ENCODE measurements around the gene TMED10.
"Not testable (repeated sequence)": the region's sequence is repeated elsewhere in the genome, so short reads cannot be mapped to it uniquely, and the experiment has no call there.

The TMED10 gene

GRCh38 chr14:75188520-75189268 lies 12.3 kb upstream of the TMED10 start:
- DNase-seq, result no peak

- no peak for DNase-seq
Observed at GRCh38 chr14:75188086-75188485, 11.7 kb upstream of the TMED10 start.

- no peak for DNase-seq
Observed at GRCh38 chr14:75186953-75187352, 10.5 kb upstream of the TMED10 start.

DNA sequence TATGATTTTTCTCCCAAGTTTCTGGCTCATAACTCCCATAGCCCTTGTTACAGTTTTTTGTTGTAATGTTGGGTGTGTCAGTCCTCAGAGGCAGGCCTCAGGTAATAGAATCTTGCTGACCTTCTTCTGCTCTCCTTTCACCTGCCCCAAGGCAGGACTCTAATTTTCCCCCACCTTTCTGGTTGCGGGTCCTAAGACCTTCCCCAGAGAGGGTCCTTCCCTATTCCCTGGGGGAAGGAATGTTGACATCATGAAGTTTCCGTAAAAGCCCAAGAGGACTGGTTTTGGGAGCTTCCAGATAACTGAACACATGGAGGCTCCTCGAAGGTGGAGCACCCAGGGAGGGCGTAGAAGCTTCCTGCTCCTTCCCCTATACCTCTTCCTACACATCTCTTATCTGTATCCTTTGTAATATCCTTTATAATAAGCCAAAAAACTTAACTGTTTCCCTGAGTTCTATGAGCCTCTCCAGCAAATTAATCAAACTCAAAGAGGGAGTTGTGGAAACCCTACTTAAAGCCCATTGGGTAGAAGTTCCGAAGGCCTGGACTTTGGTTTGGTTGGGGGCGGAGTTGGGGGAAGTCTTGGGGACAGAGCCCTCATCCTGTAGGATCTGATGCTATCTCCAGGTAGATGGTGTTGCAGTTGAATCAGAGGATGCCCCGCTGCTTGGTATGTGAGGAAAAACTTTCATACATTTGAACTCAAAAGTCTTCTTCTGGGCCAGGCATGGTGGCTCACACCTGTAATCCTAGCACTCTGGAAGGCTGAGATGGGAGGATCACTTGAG lies 9.0 kb upstream of the TMED10 start:
- no peak for DNase-seq

GRCh38 chr14:75184492-75184891 lies 8.1 kb upstream of the TMED10 start:
- no peak for DNase-seq

- no peak for DNase-seq
Observed at GRCh38 chr14:75184039-75184438, 7.6 kb upstream of the TMED10 start.

DNA sequence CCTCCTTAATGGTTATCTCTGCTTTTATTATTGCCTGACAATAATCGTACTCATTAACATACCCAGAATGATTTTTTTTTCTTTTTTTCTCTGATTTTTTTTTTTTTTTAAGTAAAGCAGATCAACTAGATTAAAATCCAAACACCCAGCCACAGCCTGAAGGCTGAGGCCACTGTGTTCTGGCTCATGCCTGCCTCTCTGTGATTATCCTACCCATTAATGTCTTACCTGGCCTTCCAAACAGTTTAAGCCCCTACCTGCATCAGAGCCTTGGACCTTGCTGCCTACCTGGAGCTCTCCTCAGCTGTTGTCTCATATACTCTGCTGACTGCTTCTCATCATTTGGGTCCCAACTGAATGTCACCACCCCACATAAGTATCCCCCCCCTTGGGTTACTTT lies 6.8 kb upstream of the TMED10 start:
- no peak for DNase-seq

GRCh38 chr14:75182821-75183220 lies 6.4 kb upstream of the TMED10 start:
- DNase-seq, result no peak

- not testable (repeated sequence) for DNase-seq
Observed at GRCh38 chr14:75182163-75182562, 5.8 kb upstream of the TMED10 start.

GRCh38 chr14:75181293-75182062 lies 5.1 kb upstream of the TMED10 start:
- DNase-seq, result no peak

DNA sequence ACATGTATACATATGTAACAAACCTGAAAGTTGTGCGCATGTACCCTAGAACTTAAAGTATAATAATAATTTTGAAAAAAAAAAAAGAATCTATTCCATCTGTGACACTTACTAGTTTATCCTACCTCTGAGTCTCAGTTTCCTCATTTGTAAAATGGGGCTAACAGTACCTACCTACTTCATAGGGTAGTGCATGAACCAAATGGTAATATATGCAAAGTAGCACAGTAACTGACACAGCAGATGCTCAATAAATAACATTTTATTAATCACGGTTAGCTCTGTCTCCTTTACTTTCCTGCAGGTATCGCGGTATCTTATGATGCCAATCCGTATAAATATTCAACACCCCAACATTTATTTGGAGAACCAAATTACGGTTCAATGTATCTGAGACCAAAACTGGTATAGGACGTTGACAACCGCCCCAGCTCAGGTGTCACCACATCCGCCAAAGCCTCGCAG lies 703 bp downstream of the TMED10 start:
- DNase-seq, result no peak

DNA sequence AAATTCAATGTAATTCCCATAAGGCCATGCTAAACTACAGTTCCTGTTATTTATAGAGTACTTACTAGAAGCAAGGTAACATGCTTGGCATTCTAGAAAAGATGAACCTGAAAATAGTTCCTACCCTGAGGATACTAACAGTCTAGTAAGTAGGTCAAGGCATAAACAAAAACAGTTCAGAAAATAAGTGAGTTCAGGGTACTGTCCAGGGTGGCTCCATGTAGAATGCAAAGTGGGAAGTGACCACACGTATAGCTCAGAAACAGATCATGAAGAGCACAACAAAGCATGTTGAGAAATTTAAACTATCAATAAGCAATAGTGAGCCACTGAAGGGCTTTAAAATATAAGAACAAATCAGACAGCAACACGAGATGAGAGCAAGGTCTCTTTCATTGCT lies 2.3 kb downstream of the TMED10 start:
- DNase-seq, result no peak

- DNase-seq, result no peak
Observed at GRCh38 chr14:75170772-75171171, 5.6 kb downstream of the TMED10 start.

DNA sequence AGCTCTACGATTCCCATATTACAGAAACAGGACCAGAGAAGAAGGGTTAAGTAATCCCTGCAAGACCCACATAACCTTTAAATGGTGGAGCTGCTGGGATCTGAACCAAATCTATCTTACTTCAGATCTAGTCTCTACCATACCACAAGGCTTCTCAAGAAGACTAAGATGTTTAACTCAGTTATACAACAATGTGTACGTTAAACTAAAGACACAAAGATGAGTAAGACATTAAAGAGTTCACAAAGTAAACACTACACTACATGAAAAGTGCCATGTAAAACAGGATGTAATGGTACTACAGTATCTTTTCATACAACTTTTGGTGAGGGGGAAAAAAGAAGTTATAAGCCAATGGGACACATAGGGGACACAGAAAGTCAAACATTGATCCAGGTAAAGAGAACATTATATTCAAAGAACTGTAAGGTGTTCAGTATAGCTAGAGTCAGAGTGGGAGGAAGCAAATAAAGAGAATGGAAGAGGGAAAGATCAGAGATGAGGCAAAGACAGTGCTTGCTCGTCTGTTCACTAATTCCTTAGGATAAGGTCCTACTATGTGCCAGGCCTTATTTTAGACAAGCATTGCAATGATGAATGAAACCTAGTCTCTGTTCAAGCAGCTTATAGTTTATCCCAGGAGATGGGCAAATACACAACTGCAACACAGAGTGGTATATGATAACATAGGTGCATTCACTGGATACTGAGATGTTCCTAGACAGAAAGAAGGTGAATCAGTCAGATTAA lies 7.7 kb downstream of the TMED10 start:
- no peak for DNase-seq

DNA sequence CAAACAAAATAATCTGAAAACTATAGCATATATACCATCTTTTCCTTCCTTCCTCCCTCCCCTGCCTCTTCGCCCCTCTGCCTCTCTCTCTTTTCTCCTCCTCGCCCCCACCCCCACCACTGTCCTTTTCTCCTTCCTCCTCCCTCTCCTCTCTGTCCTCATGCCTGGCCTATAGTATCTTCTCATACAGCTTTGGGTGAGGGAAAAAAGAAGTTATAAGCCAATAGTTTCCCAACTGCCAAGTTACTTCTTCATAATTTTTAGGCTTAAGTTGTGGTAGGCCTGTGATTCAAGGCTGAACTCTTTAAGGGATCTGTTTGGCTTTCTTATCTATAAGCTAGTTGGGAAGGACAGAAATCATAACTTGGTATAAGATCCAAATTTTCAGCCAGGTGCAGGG lies 9.1 kb downstream of the TMED10 start:
- DNase-seq, result no peak

GRCh38 chr14:75165586-75166391 lies 10.6 kb downstream of the TMED10 start:
- DNase-seq, result no peak

DNA sequence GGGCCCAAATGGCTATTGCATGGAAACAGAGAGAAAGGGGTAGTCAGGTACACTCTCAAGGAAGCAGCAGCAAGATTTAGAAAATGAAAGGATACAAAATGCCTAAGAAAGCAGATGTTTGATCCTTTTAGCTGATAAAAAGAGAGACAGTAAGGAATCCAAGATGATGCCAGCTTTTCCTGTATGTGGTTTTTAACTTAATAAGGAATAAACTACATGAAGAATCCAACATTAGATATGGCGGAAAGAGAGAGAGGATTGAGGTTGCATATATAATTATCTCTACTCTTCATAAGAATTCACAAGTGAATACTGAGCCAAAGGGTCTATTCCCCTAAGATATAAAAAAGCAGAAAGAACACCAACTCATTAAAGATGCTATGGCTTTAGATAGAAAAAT lies 11.6 kb downstream of the TMED10 start:
- DNase-seq, result no peak

GRCh38 chr14:75163677-75164076 lies 12.7 kb downstream of the TMED10 start:
- DNase-seq, result no peak

DNA sequence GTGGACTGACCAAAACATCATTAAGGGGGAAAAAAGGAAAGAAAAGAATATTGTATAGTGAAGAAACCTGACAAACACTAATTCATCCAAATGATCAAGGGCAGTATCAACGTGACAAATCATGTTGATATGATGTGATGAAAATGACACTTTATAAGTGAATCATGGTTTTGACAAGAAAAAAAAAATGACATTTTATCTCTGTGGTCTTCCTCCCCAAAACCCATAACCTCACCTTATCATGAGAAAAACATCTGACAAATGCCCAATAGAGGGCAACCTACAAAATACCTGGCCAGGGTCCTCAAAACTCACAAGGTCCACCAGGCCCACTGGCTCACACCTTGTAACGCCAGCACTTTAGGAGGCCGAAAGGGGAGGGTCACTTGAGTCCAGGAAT lies 13.8 kb downstream of the TMED10 start:
- no peak for DNase-seq

- DNase-seq, result no peak
Observed at GRCh38 chr14:75158843-75159614, 17.4 kb downstream of the TMED10 start.

- no peak for DNase-seq
Observed at GRCh38 chr14:75156901-75157300, 19.5 kb downstream of the TMED10 start.
